HFF-Myc (cell line): Measurements from ENCODE around the gene MYO9A.
"Not testable (repeated sequence)": the region's sequence is repeated elsewhere in the genome, so short reads cannot be mapped to it uniquely, and the experiment has no call there.

ENCODE experiments used
- DNase-seq: peaks from one replicate; pipeline ENCODE4 v3.0.0-alpha.2; 2011; ENCODE audit warnings: low read depth; ENCODE audit errors: extremely low read depth
- H3K4me3 ChIP-seq: replicated peaks from 2 replicates; pipeline ENCODE4 v1.5.1; 2011; ENCODE audit warnings: low read depth, mild to moderate bottlenecking, control low read depth, low read length
- CTCF ChIP-seq: IDR thresholded peaks from 2 replicates; pipeline ENCODE4 v1.5.1; 2012; ENCODE audit warnings: mild to moderate bottlenecking, low read depth, low read length, control low read depth; ENCODE audit errors: missing control alignments

Gene MYO9A

GRCh38 chr15:72065801-72066200 lies 52.1 kb downstream of the MYO9A start:
- TF ChIP-seq CTCF = no peak
- H3K4me3 ChIP-seq = no peak overlapping the region
- no peak for DNase-seq

- no peak for TF ChIP-seq CTCF
- no peak overlapping the region for H3K4me3 ChIP-seq
- no peak for DNase-seq
Observed at GRCh38 chr15:72063186-72063585, 54.8 kb downstream of the MYO9A start.

GRCh38 chr15:72062319-72062718 lies 55.6 kb downstream of the MYO9A start:
- DNase-seq = no peak
- H3K4me3 ChIP-seq = no peak overlapping the region
- TF ChIP-seq CTCF = no peak

- no peak for DNase-seq
- TF ChIP-seq CTCF = no peak
- H3K4me3 ChIP-seq = no peak overlapping the region
Observed at GRCh38 chr15:72060687-72061250, 57.2 kb downstream of the MYO9A start.

- no peak overlapping the region for H3K4me3 ChIP-seq
- DNase-seq = no peak
- TF ChIP-seq CTCF = no peak
Observed at GRCh38 chr15:72058585-72058984, 59.4 kb downstream of the MYO9A start.

GRCh38 chr15:72057548-72058091 lies 60.3 kb downstream of the MYO9A start:
- H3K4me3 ChIP-seq = no peak overlapping the region
- no peak for TF ChIP-seq CTCF
- no peak for DNase-seq

- not testable (repeated sequence) for DNase-seq, H3K4me3 ChIP-seq
Observed at GRCh38 chr15:72056217-72056616, 61.7 kb downstream of the MYO9A start.

GRCh38 chr15:72053297-72053696 lies 64.7 kb downstream of the MYO9A start:
- not testable (repeated sequence) for H3K4me3 ChIP-seq, DNase-seq
